ENCODE results near the gene LRIT1. TPM values are rescaled to one million over a fixed set of nuclear protein-coding genes. Genes with fewer than 3 reads are reported as not detected.

Gene LRIT1
- total RNA-seq (not detected in 2 replicates), polyA plus RNA-seq (not detected in 2 replicates), polyA minus RNA-seq (not detected in 2 replicates), Bru-seq, nascent RNA (not detected), BruChase-seq, experiment 1, labeled RNA remaining after a 6-hour chase (not detected), BruChase-seq, experiment 2, labeled RNA remaining after a 2-hour chase (not detected)
- polyA plus RNA-seq (2011; cell fraction: cytosol; rRNA removed), result not detected in 2 replicates
- polyA plus RNA-seq (2011; cell fraction: nucleus; rRNA removed), result not detected in 2 replicates
- polyA plus RNA-seq (2012), result not detected in 2 replicates
- polyA minus RNA-seq (2011; cell fraction: cytosol; rRNA and poly(A)+ RNA removed), result not detected
- not detected in 2 replicates for polyA minus RNA-seq (2011; cell fraction: nucleus; rRNA and poly(A)+ RNA removed)
- long read RNA-seq, result 0 reads

- no peak within 1 kb of the TSS for H3K4me3 ChIP-seq (replicated peaks in 1 of 3; ENCODE audit: insufficient read depth in 1 of 3, low read depth in 1 of 3, low read length in 3 of 3)
- H3K79me2 ChIP-seq (ENCODE audit: control insufficient read depth, insufficient read depth, low read length), result no peaks in the 10 kb centered on the region
- ChIA-PET POLR2A (no interaction called here), CTCF (interaction anchor here (1.3 kb wide), 1 partner anchor 16 kb away, joined by 3 read pairs; no protein-coding TSS in a partner anchor)
- BruUV-seq (replicated peaks), result no TSS peak
- intact Hi-C loops (cut with micrococcal nuclease) (no loop called here), dilution Hi-C loops (cut with MboI; ENCODE audit: extremely low pct_ligation_motif_present, low sequenced_read_pairs) (no loop called here)
- H3K27ac ChIP-seq (ENCODE audit: insufficient read depth, low read depth, low read length), result no peak within 1 kb of the TSS
- H3K4me1 ChIP-seq (ENCODE audit: control insufficient read depth, extremely low read depth, insufficient read depth, low read length), result no peaks in the 10 kb centered on the region
- H3K9ac ChIP-seq (replicated peaks; ENCODE audit: extremely low read depth, insufficient read depth, low read length), result no peak within 1 kb of the TSS
- no peaks in the 10 kb centered on the region for H3K9me1 ChIP-seq (replicated peaks; ENCODE audit: control insufficient read depth, extremely low read depth, insufficient read depth, low read length)
- no peak within 1 kb of the TSS for H2AFZ ChIP-seq (ENCODE audit: low read depth, low read length)
- TF ChIP-seq EZH2 (IDR thresholded peaks at IDR 0.05; ENCODE audit: borderline replicate concordance, low read depth, low read length, severe bottlenecking) (no peak), CTCF (IDR thresholded peaks at IDR 0.05; ENCODE audit: extremely low read depth in 1 of 2, insufficient read depth in 1 of 2, low read depth in 1 of 2, low read length in 2 of 2) (no peak)
- H4K20me1 ChIP-seq (replicated peaks; ENCODE audit: control insufficient read depth, extremely low read depth, insufficient read depth, low read length), result no peaks in the 10 kb centered on the region
- no peaks in the 10 kb centered on the region for H3K27me3 ChIP-seq (ENCODE audit: control insufficient read depth in 2 of 2, insufficient read depth in 2 of 2, low read length in 2 of 2)
- no peak for FAIRE-seq
- H3K36me3 ChIP-seq (ENCODE audit: control insufficient read depth in 2 of 2, extremely low read depth in 1 of 2, insufficient read depth in 2 of 2, low read length in 2 of 2), result no peaks in the 10 kb centered on the region
- DNase-seq (ENCODE audit: low read depth, low spot score), result no peak
- no peak within 1 kb of the TSS for H3K4me2 ChIP-seq (ENCODE audit: insufficient read depth, low read length)
- no peaks in the 10 kb centered on the region for H3K9me3 ChIP-seq (replicated peaks; ENCODE audit: control insufficient read depth, insufficient read depth, low read length)
Observed at GRCh38 chr10:84241185-84241790, at the start of gene LRIT1. Gene LRIT1, minus strand, starts transcription at chr10:84241546. Its CDS starts 107 bp downstream, at chr10:84241439.

- Histone ChIP-seq H4K20me1 (replicated peaks; ENCODE audit: control insufficient read depth, extremely low read depth, insufficient read depth, low read length) (no peaks in the 10 kb centered on the region), H3K4me3 (replicated peaks in 1 of 3; ENCODE audit: insufficient read depth in 1 of 3, low read depth in 1 of 3, low read length in 3 of 3) (no peak overlapping the region), H3K9me3 (replicated peaks; ENCODE audit: control insufficient read depth, insufficient read depth, low read length) (no peaks in the 10 kb centered on the region), H3K27me3 (ENCODE audit: control insufficient read depth in 2 of 2, insufficient read depth in 2 of 2, low read length in 2 of 2) (peaks cover 8 to 19% of the 10 kb centered on the region in 2 experiments), H3K27ac (ENCODE audit: insufficient read depth, low read depth, low read length) (no peak overlapping the region), H3K9me1 (replicated peaks; ENCODE audit: control insufficient read depth, extremely low read depth, insufficient read depth, low read length) (no peaks in the 10 kb centered on the region), H3K36me3 (ENCODE audit: control insufficient read depth in 2 of 2, extremely low read depth in 1 of 2, insufficient read depth in 2 of 2, low read length in 2 of 2) (no peaks in the 10 kb centered on the region), H3K4me2 (ENCODE audit: insufficient read depth, low read length) (no peak overlapping the region), H3K9ac (replicated peaks; ENCODE audit: extremely low read depth, insufficient read depth, low read length) (no peak overlapping the region), H2AFZ (ENCODE audit: low read depth, low read length) (no peak overlapping the region), H3K79me2 (ENCODE audit: control insufficient read depth, insufficient read depth, low read length) (no peaks in the 10 kb centered on the region), H3K4me1 (ENCODE audit: control insufficient read depth, extremely low read depth, insufficient read depth, low read length) (no peaks in the 10 kb centered on the region)
- BruUV-seq (replicated peaks), result no TSS peak
- ChIA-PET CTCF (interaction anchor here (3.4 kb wide), 1 partner anchor 23 kb away, joined by 15 read pairs; no protein-coding TSS in a partner anchor), POLR2A (no interaction called here)
- DNase-seq (ENCODE audit: low read depth, low spot score) (no peak), FAIRE-seq (no peak)
- intact Hi-C loops (cut with micrococcal nuclease), result no loop called here
- no peak for TF ChIP-seq MAX (IDR thresholded peaks at IDR 0.05; ENCODE audit: insufficient read depth, insufficient read length)
- no peak for TF ChIP-seq FOS (IDR thresholded peaks at IDR 0.05; ENCODE audit: borderline replicate concordance, insufficient read depth, low read length)
- dilution Hi-C loops (cut with MboI; ENCODE audit: extremely low pct_ligation_motif_present, low sequenced_read_pairs), result no loop called here
Observed at GRCh38 chr10:84290235-84290634, 48.9 kb upstream of the LRIT1 start.
